Umbilical cord (tissue), 2 donors: Measurements from ENCODE around the gene SGCE. TPM values are rescaled to one million over a fixed set of nuclear protein-coding genes. Genes with fewer than 3 reads are reported as not detected.
A peak's percentile ranks its signal among the peaks of the same experiment; 100 is the strongest.

Experiments used
- DNase-seq: peaks from one replicate; pipeline ENCODE4 v3.0.0-alpha.2; 2015; ENCODE audit warnings: low spot score
- total RNA-seq: library from RNA; depleted of rRNA; stranded (reverse); fragments of >200 nt; gene quantifications from one replicate; pipeline ENCODE4 v1.2.3, GENCODE V29; 2014; ENCODE audit warnings: low replicate concordance; ENCODE audit not compliant: insufficient read depth

The SGCE gene
- total RNA-seq, 1 donor from 2014 or later = 136 TPM

- DNase-seq = no peak
Observed at GRCh38 chr7:94571816-94572215, 84.1 kb downstream of the SGCE start.

GRCh38 chr7:94567396-94567795 lies 88.5 kb downstream of the SGCE start:
- no peak for DNase-seq

- no peak for DNase-seq
Observed at GRCh38 chr7:94565247-94565894, 90.6 kb downstream of the SGCE start.

- DNase-seq = no peak
Observed at GRCh38 chr7:94562525-94562924, 93.4 kb downstream of the SGCE start.

- DNase-seq = no peak
Observed at GRCh38 chr7:94561841-94562514, 94.0 kb downstream of the SGCE start.

GRCh38 chr7:94559972-94560371 lies 96.0 kb downstream of the SGCE start:
- no peak for DNase-seq

GRCh38 chr7:94557215-94557614 lies 98.7 kb downstream of the SGCE start:
- DNase-seq = peak; percentile 14

GRCh38 chr7:94556028-94556427 lies 99.9 kb downstream of the SGCE start:
- no peak for DNase-seq

- DNase-seq = peak; percentile 54
Observed at GRCh38 chr7:94547126-94547525, 108.8 kb downstream of the SGCE start.

- DNase-seq = peak; percentile 68
Observed at GRCh38 chr7:94540428-94540827, 115.5 kb downstream of the SGCE start.

Other genes starting within 250 kb of the SGCE start
- gene CASD1, start 146.3 kb downstream of the SGCE start, total RNA-seq = 49.1 TPM